Endothelial cell of umbilical vein (primary cell): Measurements from ENCODE around the gene HMGA1. TPM values are rescaled to one million over a fixed set of nuclear protein-coding genes. Genes with fewer than 3 reads are reported as not detected.
A peak's percentile ranks its signal among the peaks of the same experiment; 100 is the strongest.

ENCODE experiments used
- BruUV-seq: library from RNA; stranded (reverse); fragments of 400-500 nt; replicated peaks from 2 replicates; lab custom pipeline; 2021; lab: Mats Ljungman, UMichigan
- CTCF ChIA-PET: fragments of 300-600, 350-600 bp; sonication (Branson Sonifier 250); formaldehyde crosslinking; loops from one replicate; lab custom pipeline; 2021; ENCODE audit warnings: antibody characterized with exemption, inconsistent platforms; lab: Charles Lee
- POLR2A ChIA-PET: fragments of 300-600, 350-600 bp; sonication (Branson Sonifier 250); formaldehyde crosslinking; loops from one replicate; lab custom pipeline; 2021; ENCODE audit warnings: antibody characterized with exemption, inconsistent platforms; lab: Charles Lee
- DNase-seq: peaks from one replicate; pipeline ENCODE4 v3.0.0-alpha.2; 2011; ENCODE audit warnings: low read depth, low spot score
- FAIRE-seq: peaks from 2 replicates; lab custom pipeline; 2011; peaks lifted over from hg19 to GRCh38; lab: Jason Lieb, UNC
- H2AFZ ChIP-seq: 2 replicates; pipeline ENCODE4 v1.6.0; 2012; ENCODE audit warnings: low read depth, low read length, control low read depth, inconsistent platforms
- H3K27ac ChIP-seq: 2 replicates; pipeline ENCODE4 v1.5.1; 2011; ENCODE audit warnings: low read depth, mild to moderate bottlenecking, control low read depth, low read length, moderate library complexity; ENCODE audit not compliant: insufficient read depth
- H3K27me3 ChIP-seq, 2 experiments: 2 replicates each; pipeline versions ENCODE4 v1.6.0 to v1.6.1; 2011; ENCODE audit warnings: low read length in 2 of 2, mixed read lengths in 1 of 2; ENCODE audit not compliant: control insufficient read depth in 2 of 2, insufficient read depth in 2 of 2
- H3K36me3 ChIP-seq, 2 experiments: 2 replicates in 1 of 2; 3 replicates in 1 of 2; pipeline ENCODE4 v1.5.1; 2011; ENCODE audit warnings: low read length in 2 of 2, mild to moderate bottlenecking in 1 of 2, moderate library complexity in 1 of 2; ENCODE audit not compliant: control insufficient read depth in 2 of 2, insufficient read depth in 2 of 2; ENCODE audit errors: extremely low read depth in 1 of 2
- H3K4me1 ChIP-seq: 3 replicates; pipeline ENCODE4 v1.5.1; 2011; ENCODE audit warnings: mild to moderate bottlenecking, low read length; ENCODE audit not compliant: control insufficient read depth, insufficient read depth; ENCODE audit errors: extremely low read depth
- H3K4me2 ChIP-seq: 2 replicates; pipeline ENCODE4 v1.6.1; 2011; ENCODE audit warnings: low read length, control low read depth, mixed read lengths; ENCODE audit not compliant: insufficient read depth
- H3K4me3 ChIP-seq, 3 experiments: fragments of 200-600 bp in 1 of 3; sonication (generic), shearing (Covaris generic) in 1 of 3; replicated peaks in 1 of 3; 2 replicates each; pipeline ENCODE4 v1.5.1; 2011 to 2016; ENCODE audit warnings: control low read depth in 3 of 3, low read length in 3 of 3, mild to moderate bottlenecking in 2 of 3, inconsistent platforms in 1 of 3, low read depth in 1 of 3, moderate library complexity in 1 of 3; ENCODE audit not compliant: insufficient read depth in 1 of 3
- H3K79me2 ChIP-seq: 2 replicates; pipeline ENCODE4 v1.6.0; 2012; ENCODE audit warnings: low read length, inconsistent platforms; ENCODE audit not compliant: control insufficient read depth, insufficient read depth
- H3K9ac ChIP-seq: replicated peaks from 2 replicates; pipeline ENCODE3; 2011; ENCODE audit warnings: low read length, control low read depth; ENCODE audit not compliant: insufficient read depth; ENCODE audit errors: extremely low read depth
- H3K9me1 ChIP-seq: replicated peaks from 3 replicates; pipeline ENCODE4 v1.6.0; 2011; ENCODE audit warnings: mild to moderate bottlenecking, low read length; ENCODE audit not compliant: control insufficient read depth, insufficient read depth; ENCODE audit errors: extremely low read depth
- H3K9me3 ChIP-seq: replicated peaks from 2 replicates; pipeline ENCODE4 v1.5.1; 2012; ENCODE audit warnings: low read length, inconsistent platforms; ENCODE audit not compliant: control insufficient read depth, insufficient read depth
- H4K20me1 ChIP-seq: replicated peaks from 2 replicates; pipeline ENCODE3; 2011; ENCODE audit warnings: mild to moderate bottlenecking, low read length; ENCODE audit not compliant: control insufficient read depth, insufficient read depth; ENCODE audit errors: extremely low read depth
- EZH2 ChIP-seq: IDR thresholded peaks from 2 replicates; pipeline ENCODE4 v1.6.1; 2012; ENCODE audit warnings: borderline replicate concordance, low read depth, mild to moderate bottlenecking, moderate library complexity, low read length, inconsistent platforms; ENCODE audit not compliant: severe bottlenecking
- FOS ChIP-seq: IDR thresholded peaks from 2 replicates; pipeline ENCODE4 v1.6.1; 2011; ENCODE audit warnings: mild to moderate bottlenecking, low read length, moderate library complexity, borderline replicate concordance; ENCODE audit not compliant: insufficient read depth
- GATA2 ChIP-seq: IDR thresholded peaks from 2 replicates; pipeline ENCODE4 v1.7.0; 2011; ENCODE audit warnings: low read depth, mild to moderate bottlenecking, moderate library complexity, mixed read lengths, low read length; ENCODE audit not compliant: insufficient read length, insufficient read depth
- JUN ChIP-seq: IDR thresholded peaks from 2 replicates; pipeline ENCODE4 v1.6.1; 2011; ENCODE audit warnings: borderline replicate concordance, low read depth; ENCODE audit not compliant: insufficient read length, insufficient read depth
- MAX ChIP-seq: IDR thresholded peaks from 2 replicates; pipeline ENCODE4 v1.6.1; 2011; ENCODE audit not compliant: insufficient read depth, insufficient read length
- MYC ChIP-seq: IDR thresholded peaks from one replicate; pipeline ENCODE4 v1.6.1; 2011; ENCODE audit warnings: mild to moderate bottlenecking, low read depth, low read length
- POLR2A ChIP-seq: IDR thresholded peaks from 2 replicates; pipeline ENCODE4 v1.6.1; 2012; ENCODE audit warnings: low read depth, mild to moderate bottlenecking, control low read depth, low read length
- POLR2AphosphoS5 ChIP-seq: IDR thresholded peaks from 2 replicates; pipeline ENCODE4 v1.6.1; 2012; ENCODE audit warnings: low read depth, mild to moderate bottlenecking, control low read depth, low read length, moderate library complexity; ENCODE audit not compliant: insufficient read depth
- dilution Hi-C: fragments of 300-500 bp; cut with MboI; formaldehyde crosslinking; loops from one replicate; pipeline ENCODE4 v1.15.0; 2019; ENCODE audit warnings: low sequenced_read_pairs; ENCODE audit not compliant: extremely low pct_ligation_motif_present
- intact Hi-C: fragments of 100-400 bp; cut with micrococcal nuclease; formaldehyde crosslinking; loops from one replicate; pipeline ENCODE4 v1.10.0; 2022
- polyA plus RNA-seq, 4 experiments: library from polyadenylated mRNA; depleted of rRNA in 3 of 4; stranded (reverse) in 3 of 4; unstranded in 1 of 4; fragments of >200 nt; gene quantifications; 2 replicates each; pipeline versions ENCODE4 v1.2.1 to v1.2.3, GENCODE V29; 2011 to 2012; ENCODE audit warnings: missing spikeins in 1 of 4
- total RNA-seq: library from RNA; stranded (reverse); gene quantifications from 2 replicates; pipeline ENCODE4 v1.2.3, GENCODE V29; 2021
- TF ChIP-seq, protein P1 (sequence below), 2 donors: IDR thresholded peaks; 1 replicate in 1 of 2; 2 replicates in 1 of 2; pipeline ENCODE4 v1.5.1; 2011; ENCODE audit warnings: low read length in 2 of 2, mild to moderate bottlenecking in 2 of 2, moderate library complexity in 2 of 2, control low read depth in 1 of 2, inconsistent platforms in 1 of 2, low read depth in 1 of 2; ENCODE audit not compliant: insufficient read depth in 1 of 2; ENCODE audit errors: extremely low read depth in 1 of 2

The HMGA1 gene
- total and polyA plus RNA-seq, 2 donors (not counting 3 experiments of a cell fraction or from before 2014, with no cell fraction given): 425 to 1,108 TPM

DNA sequence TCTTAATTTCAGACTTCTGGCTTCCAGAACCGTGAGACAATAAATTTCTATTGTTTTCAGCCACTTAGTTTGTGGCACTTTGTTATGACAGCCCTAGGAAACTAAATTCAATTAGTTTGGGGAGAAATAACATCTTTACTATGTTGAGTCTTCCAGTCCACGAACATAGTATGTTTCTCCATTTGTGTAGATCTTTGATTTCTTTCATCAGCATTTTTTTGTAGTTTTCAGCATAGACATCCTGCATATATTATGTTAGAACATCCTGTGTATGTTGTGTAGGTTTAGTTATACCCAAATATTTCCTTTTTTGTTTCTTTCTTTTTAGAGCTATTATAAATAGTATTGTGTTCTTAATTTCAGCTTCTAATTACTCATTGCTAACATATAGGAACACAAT is 18.0 kb upstream of the HMGA1 start:
- peaks cover 8% of the 10 kb centered on the region for H3K4me1 ChIP-seq
- ChIA-PET CTCF (interaction anchor here (1.6 to 2.0 kb wide), 2 partner anchors 23 to 196 kb away, joined by 4 to 5 read pairs; no protein-coding TSS in a partner anchor), POLR2A (no interaction called here)
- no peaks in the 10 kb centered on the region for H3K27me3 ChIP-seq
- H3K79me2 ChIP-seq: no peaks in the 10 kb centered on the region
- intact Hi-C loops: no loop called here
- H3K9me1 ChIP-seq: no peaks in the 10 kb centered on the region
- no peak overlapping the region for H3K4me2 ChIP-seq
- no peak for DNase-seq
- no TSS peak for BruUV-seq
- no peak overlapping the region for H3K9ac ChIP-seq
- TF ChIP-seq JUN: no peak
- TF ChIP-seq MYC: no peak
- no peak for TF ChIP-seq MAX
- TF ChIP-seq EZH2: no peak
- no peak for TF ChIP-seq GATA2
- TF ChIP-seq, protein P1, sequence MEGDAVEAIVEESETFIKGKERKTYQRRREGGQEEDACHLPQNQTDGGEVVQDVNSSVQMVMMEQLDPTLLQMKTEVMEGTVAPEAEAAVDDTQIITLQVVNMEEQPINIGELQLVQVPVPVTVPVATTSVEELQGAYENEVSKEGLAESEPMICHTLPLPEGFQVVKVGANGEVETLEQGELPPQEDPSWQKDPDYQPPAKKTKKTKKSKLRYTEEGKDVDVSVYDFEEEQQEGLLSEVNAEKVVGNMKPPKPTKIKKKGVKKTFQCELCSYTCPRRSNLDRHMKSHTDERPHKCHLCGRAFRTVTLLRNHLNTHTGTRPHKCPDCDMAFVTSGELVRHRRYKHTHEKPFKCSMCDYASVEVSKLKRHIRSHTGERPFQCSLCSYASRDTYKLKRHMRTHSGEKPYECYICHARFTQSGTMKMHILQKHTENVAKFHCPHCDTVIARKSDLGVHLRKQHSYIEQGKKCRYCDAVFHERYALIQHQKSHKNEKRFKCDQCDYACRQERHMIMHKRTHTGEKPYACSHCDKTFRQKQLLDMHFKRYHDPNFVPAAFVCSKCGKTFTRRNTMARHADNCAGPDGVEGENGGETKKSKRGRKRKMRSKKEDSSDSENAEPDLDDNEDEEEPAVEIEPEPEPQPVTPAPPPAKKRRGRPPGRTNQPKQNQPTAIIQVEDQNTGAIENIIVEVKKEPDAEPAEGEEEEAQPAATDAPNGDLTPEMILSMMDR (IDR thresholded peaks at IDR 0.05; ENCODE audit: extremely low read depth in 1 of 2, insufficient read depth in 1 of 2, low read depth in 1 of 2, low read length in 2 of 2): no peak
- no peak for TF ChIP-seq FOS
- no peak for TF ChIP-seq POLR2A
- no peak for TF ChIP-seq POLR2AphosphoS5
- H4K20me1 ChIP-seq: no peaks in the 10 kb centered on the region
- H3K4me3 ChIP-seq: no peak overlapping the region
- no peak for FAIRE-seq
- no peak overlapping the region for H3K27ac ChIP-seq
- H3K9me3 ChIP-seq: no peaks in the 10 kb centered on the region
- peak overlapping the region; percentile 49 for H2AFZ ChIP-seq
- no peaks in the 10 kb centered on the region for H3K36me3 ChIP-seq
- dilution Hi-C loops: no loop called here
